Common myeloid progenitor, CD34-positive (primary cell): ENCODE data around the gene WDFY2.

Source experiments
- CTCF ChIA-PET: fragments of 350-600 bp; sonication (Branson Sonifier 250); formaldehyde crosslinking; loops from one replicate; lab custom pipeline; 2021; ENCODE audit warnings: antibody characterized with exemption; lab: Charles Lee
- POLR2A ChIA-PET: fragments of 350-600 bp; sonication (Branson Sonifier 250); formaldehyde crosslinking; loops from one replicate; lab custom pipeline; 2021; ENCODE audit warnings: antibody characterized with exemption; lab: Charles Lee
- DNase-seq, 3 donors: peaks; one replicate each; pipeline versions ENCODE4 v3.0.0 to v3.0.0-alpha.2; 2013
- H3K27ac ChIP-seq, 2 experiments: 1 replicate in 1 of 2; 2 replicates in 1 of 2; pipeline ENCODE4 v1.7.0; 2013; ENCODE audit warnings: inconsistent platforms in 2 of 2, low read length in 2 of 2, mild to moderate bottlenecking in 2 of 2, low read depth in 1 of 2, moderate library complexity in 1 of 2; ENCODE audit not compliant: severe bottlenecking in 2 of 2, insufficient read depth in 1 of 2, poor library complexity in 1 of 2
- H3K27me3 ChIP-seq, 5 experiments: replicated peaks in 2 of 5; 1 replicate in 3 of 5; 2 replicates in 2 of 5; pipeline versions ENCODE4 v1.6.1 to v1.7.0; 2013; ENCODE audit warnings: low read length in 4 of 5, mild to moderate bottlenecking in 2 of 5, moderate library complexity in 2 of 5, inconsistent platforms in 1 of 5; ENCODE audit not compliant: insufficient read depth in 5 of 5, control insufficient read depth in 4 of 5
- H3K36me3 ChIP-seq, 4 experiments: 1 replicate in 2 of 4; 2 replicates in 2 of 4; pipeline versions ENCODE4 v1.6.1 to v1.7.0; 2013; ENCODE audit warnings: low read length in 3 of 4, control low read depth in 1 of 4, mild to moderate bottlenecking in 1 of 4; ENCODE audit not compliant: control insufficient read depth in 4 of 4, insufficient read depth in 4 of 4
- H3K4me1 ChIP-seq, 4 experiments: 1 replicate in 3 of 4; 2 replicates in 1 of 4; pipeline versions ENCODE4 v1.6.1 to v1.7.1; 2013; ENCODE audit warnings: low read length in 3 of 4, mild to moderate bottlenecking in 3 of 4, control low read depth in 1 of 4, inconsistent platforms in 1 of 4, moderate library complexity in 1 of 4; ENCODE audit not compliant: control insufficient read depth in 4 of 4, insufficient read depth in 4 of 4; ENCODE audit errors: control extremely low read depth in 1 of 4
- H3K4me3 ChIP-seq, 7 experiments: 1 replicate in 4 of 7; 2 replicates in 3 of 7; pipeline versions ENCODE4 v1.5.1 to v1.7.0; 2013; ENCODE audit warnings: mild to moderate bottlenecking in 7 of 7, low read length in 6 of 7, moderate library complexity in 6 of 7, inconsistent platforms in 2 of 7, low read depth in 2 of 7, control low read depth in 1 of 7; ENCODE audit not compliant: insufficient read depth in 4 of 7, control insufficient read depth in 1 of 7; ENCODE audit errors: extremely low read depth in 1 of 7
- H3K9me3 ChIP-seq, 5 experiments: 1 replicate in 4 of 5; 2 replicates in 1 of 5; pipeline versions ENCODE4 v1.6.1 to v1.7.1; 2013; ENCODE audit warnings: low read length in 4 of 5, mild to moderate bottlenecking in 2 of 5, inconsistent platforms in 1 of 5, low read depth in 1 of 5, moderate library complexity in 1 of 5; ENCODE audit not compliant: control insufficient read depth in 4 of 5, insufficient read depth in 2 of 5; ENCODE audit errors: control extremely low read depth in 1 of 5
- WGBS: methylation state at CpG from one replicate; pipeline ENCODE4 v1.1.5; 2013; ENCODE audit not compliant: insufficient coverage; 5-methylcytosine and 5-hydroxymethylcytosine counted together

WDFY2 gene

DNA sequence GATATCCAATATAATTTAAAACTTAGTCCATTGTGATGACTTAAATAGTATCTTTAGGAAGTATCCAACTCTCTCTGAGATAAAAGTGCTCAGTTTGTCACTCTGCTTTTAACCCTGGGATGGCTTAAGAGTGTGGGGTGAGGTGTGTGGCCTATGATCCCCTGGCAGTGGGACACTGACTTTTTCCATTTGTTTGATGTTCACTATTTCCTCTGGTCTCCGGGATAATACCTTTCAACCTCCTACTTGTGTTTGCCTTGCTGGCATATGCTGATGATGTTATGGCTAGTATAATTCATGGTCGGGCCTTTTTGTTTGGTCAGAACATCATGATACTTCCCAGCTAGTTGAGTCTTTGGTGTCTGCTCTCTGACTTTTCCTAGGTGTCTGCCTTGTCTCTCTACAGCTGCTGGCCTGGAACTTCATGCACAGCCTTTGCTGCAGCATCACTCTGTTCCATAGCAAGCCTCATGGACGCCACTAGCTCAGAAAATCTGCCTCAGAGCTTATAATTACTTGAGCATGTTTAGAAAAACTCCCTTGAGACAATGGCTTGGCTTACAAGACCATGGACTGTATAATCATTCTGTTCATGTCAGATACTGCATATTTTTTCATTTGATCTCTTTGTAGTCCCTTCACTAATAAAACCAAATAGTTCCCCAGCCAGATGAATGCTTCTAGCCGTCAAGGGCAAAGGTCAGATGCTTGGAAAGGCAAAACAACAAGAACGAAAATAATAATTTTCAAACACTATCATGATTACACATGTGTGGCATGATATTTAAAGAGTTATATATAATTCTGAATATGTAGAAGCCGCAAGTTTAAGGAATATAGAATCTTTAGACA, 75.2 kb downstream of the WDFY2 start:
- Histone ChIP-seq H3K9me3 (peaks cover under 1 to 25% (median 2%) of the 10 kb centered on the region in 5 experiments), H3K4me3 (no peak overlapping the region), H3K4me1 (no peaks in the 10 kb centered on the region), H3K27ac (no peak overlapping the region), H3K27me3 (no peaks in the 10 kb centered on the region), H3K36me3 (peaks cover 5 to 22% (median 8%) of the 10 kb centered on the region in 4 experiments)
- ChIA-PET CTCF (no interaction called here), POLR2A (no interaction called here)
- 100% methylated on average over 2 of the region's 6 CpGs for WGBS
- DNase-seq = no peak

DNA sequence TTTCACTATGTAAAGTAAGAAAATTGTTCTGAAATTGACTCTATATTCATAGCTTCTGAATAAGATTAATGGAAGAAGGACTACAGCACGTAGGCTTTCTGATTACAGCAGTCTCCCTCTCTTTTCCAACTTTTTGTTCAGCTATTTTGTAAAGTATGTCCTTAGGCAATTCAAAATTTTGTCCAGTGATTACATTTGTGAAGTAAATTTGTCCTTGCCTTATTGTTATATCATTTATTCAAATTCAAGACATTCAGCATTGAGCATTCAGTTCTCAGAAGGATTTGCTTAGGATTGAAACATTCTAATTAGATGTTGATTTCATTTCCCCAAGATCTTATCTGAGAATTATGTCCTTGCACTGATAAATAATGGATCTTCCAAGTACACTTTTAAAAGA, 76.6 kb downstream of the WDFY2 start:
- WGBS = no CpG with 5 or more reads among the region's 1 CpG
- Histone ChIP-seq H3K36me3 (peaks cover 5 to 20% (median 8%) of the 10 kb centered on the region in 4 experiments), H3K4me3 (no peak overlapping the region), H3K27ac (no peak overlapping the region), H3K9me3 (peaks cover 0 to 17% (median 2%) of the 10 kb centered on the region in 5 experiments), H3K4me1 (no peaks in the 10 kb centered on the region), H3K27me3 (no peaks in the 10 kb centered on the region)
- ChIA-PET CTCF (interaction anchor here (1.8 kb wide), 1 partner anchor 28 kb away, joined by 5 read pairs; no protein-coding TSS in a partner anchor), POLR2A (no interaction called here)
- no peak for DNase-seq

DNA sequence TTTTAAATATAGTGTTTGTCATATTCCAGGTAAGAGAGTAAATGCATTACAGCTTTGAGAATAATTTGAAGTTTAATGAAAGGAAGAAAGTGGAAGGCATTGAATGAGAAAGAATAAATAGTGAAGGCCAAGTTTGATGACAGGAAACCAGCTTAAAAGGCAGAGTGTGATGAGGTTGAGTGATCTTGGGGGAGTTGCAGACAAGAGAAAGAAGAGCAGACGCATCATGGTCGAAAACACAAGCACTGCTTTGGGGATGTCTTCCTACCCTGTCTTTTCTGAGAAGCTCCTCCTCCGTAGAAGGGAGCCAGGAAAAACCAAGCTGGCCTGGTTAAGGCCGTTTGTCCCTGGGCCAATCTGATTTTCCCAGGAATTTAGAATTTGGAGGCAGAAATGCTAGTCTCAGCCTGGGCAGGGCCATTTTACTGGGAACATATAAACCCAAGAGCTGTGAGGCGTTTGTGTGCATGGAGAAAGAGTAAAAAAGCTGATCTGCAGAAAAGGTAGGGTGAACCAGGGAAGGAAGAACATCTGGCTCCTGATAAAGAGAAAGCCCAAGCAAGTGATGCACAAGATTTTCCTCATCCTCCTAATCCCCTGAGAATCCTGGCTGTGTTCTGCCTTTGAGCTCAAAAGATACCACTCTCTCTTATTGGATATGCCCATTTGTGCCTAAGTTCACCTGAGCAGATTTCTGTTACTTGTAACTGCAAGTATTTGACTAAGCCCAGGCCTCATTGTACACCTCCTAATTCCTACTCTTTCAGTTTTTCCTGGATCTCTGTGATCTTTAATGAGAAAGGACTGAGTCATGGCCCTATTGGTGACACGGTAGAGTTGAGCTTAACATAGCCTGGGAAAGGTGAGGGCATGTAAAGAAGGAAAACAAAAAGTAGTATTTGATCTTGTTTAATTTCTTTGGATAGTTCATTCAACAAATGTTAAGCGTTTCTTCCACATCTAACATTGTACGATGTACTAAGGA, 80.0 kb downstream of the WDFY2 start:
- ChIA-PET CTCF (interaction anchor here (0.6 to 1.0 kb wide), 3 partner anchors 17 to 151 kb away, joined by 3 read pairs; no protein-coding TSS in a partner anchor), POLR2A (no interaction called here)
- H3K36me3 ChIP-seq = peaks cover under 1 to 20% (median 7%) of the 10 kb centered on the region in 4 experiments
- peaks cover 0 to 7% (median 2%) of the 10 kb centered on the region in 4 experiments for H3K4me1 ChIP-seq
- no peaks in the 10 kb centered on the region for H3K27me3 ChIP-seq
- H3K27ac ChIP-seq = no peak overlapping the region
- H3K4me3 ChIP-seq = no peak overlapping the region
- H3K9me3 ChIP-seq = no peaks in the 10 kb centered on the region
- DNase-seq = no peak
- 98% methylated on average over 5 of the region's 8 CpGs for WGBS

DNA sequence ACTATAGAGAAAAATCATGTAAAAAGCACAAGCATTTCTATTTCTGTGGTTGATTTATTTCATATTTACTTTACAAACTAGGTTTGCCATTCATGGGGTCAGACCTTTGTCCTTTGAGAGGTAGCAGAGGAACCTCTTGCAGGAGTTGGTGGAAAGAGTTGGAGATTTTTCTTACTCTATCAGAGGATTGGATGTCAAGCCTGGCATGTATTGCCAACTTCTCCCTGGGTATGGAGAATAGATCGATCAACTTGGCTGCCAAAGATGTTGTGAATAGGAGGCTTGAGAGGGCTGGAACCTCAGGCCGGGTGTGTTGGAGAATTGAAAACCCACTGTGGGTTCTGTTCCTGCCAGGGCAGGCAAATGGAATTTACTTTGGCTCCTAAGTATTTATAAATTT, 81.2 kb downstream of the WDFY2 start:
- Histone ChIP-seq H3K36me3 (peaks cover 0 to 20% (median 7%) of the 10 kb centered on the region in 4 experiments), H3K4me3 (no peak overlapping the region), H3K4me1 (peaks cover 3 to 16% (median 6%) of the 10 kb centered on the region in 4 experiments), H3K27me3 (no peaks in the 10 kb centered on the region), H3K27ac (no peak overlapping the region), H3K9me3 (no peaks in the 10 kb centered on the region)
- 100% methylated on average over 1 of the region's 2 CpGs for WGBS
- DNase-seq = no peak
- CTCF ChIA-PET = no interaction called here
- POLR2A ChIA-PET = no interaction called here

DNA sequence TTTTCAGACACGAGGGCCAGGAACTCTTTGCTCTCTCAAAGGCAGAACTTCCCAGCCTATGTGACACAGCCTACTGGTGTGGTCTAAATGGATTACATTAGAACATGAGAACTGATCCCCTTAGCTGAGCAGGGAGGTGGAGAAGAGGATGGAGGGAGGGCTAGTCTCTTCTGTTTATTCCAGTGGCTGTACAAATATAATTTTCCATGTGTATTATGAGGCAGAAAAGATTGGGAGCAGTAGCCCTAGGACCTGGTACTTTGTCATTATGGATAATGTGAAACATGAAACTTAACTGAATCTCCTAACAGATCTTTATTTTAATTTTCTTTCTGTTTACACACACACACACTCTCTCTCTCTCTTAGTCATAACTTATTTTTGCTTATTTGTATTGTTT, 82.1 kb downstream of the WDFY2 start:
- Histone ChIP-seq H3K4me3 (no peak overlapping the region), H3K27me3 (no peaks in the 10 kb centered on the region), H3K36me3 (peaks cover 0 to 20% (median 7%) of the 10 kb centered on the region in 4 experiments), H3K4me1 (peaks cover 3 to 16% (median 6%) of the 10 kb centered on the region in 4 experiments), H3K27ac (no peak overlapping the region), H3K9me3 (no peaks in the 10 kb centered on the region)
- no peak for DNase-seq
- POLR2A ChIA-PET = no interaction called here
- CTCF ChIA-PET = no interaction called here
- 80% methylated on average over 1 of the region's 1 CpG for WGBS

DNA sequence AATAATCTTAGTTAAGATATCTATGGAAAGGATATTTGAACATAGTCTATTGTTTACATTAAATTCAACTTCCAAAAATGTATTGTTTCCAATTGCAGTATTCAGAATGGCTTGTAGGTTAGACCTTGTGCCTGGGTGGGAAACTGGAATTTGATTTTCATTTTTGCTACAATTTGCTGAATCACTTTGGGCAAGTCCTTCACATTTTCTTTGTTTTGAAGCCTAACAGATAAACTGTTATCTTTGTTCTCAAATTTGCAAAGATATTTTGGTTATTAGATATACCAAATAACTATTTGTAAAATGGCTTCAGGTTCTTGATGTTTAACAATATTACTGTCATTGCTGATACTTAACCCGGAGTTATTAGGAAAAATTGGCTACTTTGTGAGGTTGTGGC, 82.6 kb downstream of the WDFY2 start:
- H3K9me3 ChIP-seq = no peaks in the 10 kb centered on the region
- POLR2A ChIA-PET = no interaction called here
- peaks cover 3 to 16% (median 6%) of the 10 kb centered on the region in 4 experiments for H3K4me1 ChIP-seq

More for the DNA sequence above, 82.6 kb downstream of the WDFY2 start:
- H3K27ac ChIP-seq = no peak overlapping the region
- peak in 2 of 3 donors; percentile 13 to 25 for DNase-seq
- H3K4me3 ChIP-seq = no peak overlapping the region
- no peaks in the 10 kb centered on the region for H3K27me3 ChIP-seq
- CTCF ChIA-PET = no interaction called here
- WGBS = 100% methylated on average over 1 of the region's 1 CpG
- H3K36me3 ChIP-seq = peaks cover 0 to 17% (median 7%) of the 10 kb centered on the region in 4 experiments
